Trophoblast cell (in vitro differentiated cells and primary cell): ENCODE data around the gene DAB1.

Experiments used
- DNase-seq, 2 donors: peaks; one replicate each; pipeline ENCODE4 v3.0.0-alpha.2; 2016
- H2AFZ ChIP-seq: 2 replicates; pipeline ENCODE4 v1.6.1; 2013; ENCODE audit warnings: low read length, moderate library complexity, mild to moderate bottlenecking; ENCODE audit not compliant: insufficient read depth, poor library complexity
- H2AK5ac ChIP-seq: 2 replicates; pipeline ENCODE4 v1.6.1; 2013; ENCODE audit warnings: mild to moderate bottlenecking, low read length
- H2BK120ac ChIP-seq: 2 replicates; pipeline ENCODE4 v1.6.1; 2013; ENCODE audit warnings: low read length, mild to moderate bottlenecking, moderate library complexity; ENCODE audit not compliant: insufficient read depth, poor library complexity
- H2BK12ac ChIP-seq: 2 replicates; pipeline ENCODE4 v1.6.1; 2013; ENCODE audit warnings: mild to moderate bottlenecking, low read length, moderate library complexity
- H2BK5ac ChIP-seq: 2 replicates; pipeline ENCODE4 v1.6.1; 2013; ENCODE audit warnings: low read length, low read depth, moderate library complexity, mild to moderate bottlenecking; ENCODE audit not compliant: poor library complexity
- H3K14ac ChIP-seq: 2 replicates; pipeline ENCODE4 v1.6.1; 2013; ENCODE audit warnings: mild to moderate bottlenecking, low read length
- H3K18ac ChIP-seq: 2 replicates; pipeline ENCODE4 v1.6.1; 2013; ENCODE audit warnings: mild to moderate bottlenecking, low read length
- H3K23ac ChIP-seq: 2 replicates; pipeline ENCODE4 v1.6.1; 2013; ENCODE audit warnings: low read length
- H3K27ac ChIP-seq: 2 replicates; pipeline ENCODE4 v1.5.1; 2013; ENCODE audit warnings: low read depth, mild to moderate bottlenecking, inconsistent platforms, low read length, moderate library complexity
- H3K27me3 ChIP-seq: 2 replicates; pipeline ENCODE4 v1.6.1; 2013; ENCODE audit warnings: inconsistent platforms, mild to moderate bottlenecking, low read length, moderate library complexity; ENCODE audit not compliant: insufficient read depth
- H3K36me3 ChIP-seq, 2 experiments: 1 replicate in 1 of 2; 2 replicates in 1 of 2; pipeline ENCODE4 v1.6.1; 2013; ENCODE audit warnings: low read length in 2 of 2, mild to moderate bottlenecking in 2 of 2, moderate library complexity in 1 of 2; ENCODE audit not compliant: insufficient read depth in 2 of 2, control insufficient read depth in 1 of 2
- H3K4ac ChIP-seq: 2 replicates; pipeline ENCODE4 v1.6.1; 2013; ENCODE audit warnings: low read depth, mild to moderate bottlenecking, low read length, moderate library complexity
- H3K4me1 ChIP-seq, 2 experiments: 1 replicate in 1 of 2; 2 replicates in 1 of 2; pipeline ENCODE4 v1.6.1; 2013; ENCODE audit warnings: low read length in 2 of 2, mild to moderate bottlenecking in 2 of 2, moderate library complexity in 1 of 2; ENCODE audit not compliant: insufficient read depth in 2 of 2, control insufficient read depth in 1 of 2
- H3K4me2 ChIP-seq: 2 replicates; pipeline ENCODE4 v1.6.1; 2013; ENCODE audit warnings: inconsistent platforms, mild to moderate bottlenecking, low read length, moderate library complexity
- H3K4me3 ChIP-seq: 2 replicates; pipeline ENCODE4 v1.5.1; 2013; ENCODE audit warnings: mild to moderate bottlenecking, low read depth, low read length, inconsistent platforms
- H3K79me1 ChIP-seq: one replicate; pipeline ENCODE4 v1.6.1; 2013; ENCODE audit warnings: low read length
- H3K79me2 ChIP-seq: 2 replicates; pipeline ENCODE4 v1.6.1; 2013; ENCODE audit warnings: low read length, mild to moderate bottlenecking; ENCODE audit not compliant: control insufficient read depth, insufficient read depth, poor library complexity
- H3K9ac ChIP-seq: 2 replicates; pipeline ENCODE4 v1.6.1; 2013; ENCODE audit warnings: mild to moderate bottlenecking, low read length
- H3K9me3 ChIP-seq: 2 replicates; pipeline ENCODE4 v1.6.1; 2013; ENCODE audit warnings: low read depth, mild to moderate bottlenecking, control low read depth, inconsistent platforms, low read length; ENCODE audit not compliant: insufficient read depth
- H4K12ac ChIP-seq: 2 replicates; pipeline ENCODE4 v1.6.1; 2013; ENCODE audit warnings: low read depth, mild to moderate bottlenecking, low read length, moderate library complexity
- H4K8ac ChIP-seq: 2 replicates; pipeline ENCODE4 v1.6.1; 2013; ENCODE audit warnings: low read depth, mild to moderate bottlenecking, low read length, moderate library complexity
- H4K91ac ChIP-seq: one replicate; pipeline ENCODE4 v1.6.1; 2013; ENCODE audit warnings: low read depth, mild to moderate bottlenecking, low read length, moderate library complexity
- WGBS: extraction: QIAGEN DNeasy Blood & Tissue Kit; methylation state at CpG from one replicate; pipeline ENCODE4 v1.1.7; 2013; ENCODE audit warnings: missing lambda C conversion rate; ENCODE audit not compliant: insufficient read length, insufficient coverage; ENCODE audit errors: extremely low coverage; 5-methylcytosine and 5-hydroxymethylcytosine counted together

Gene DAB1

GRCh38 chr1:56957931-56958330 lies 465.9 kb downstream of the DAB1 start:
- WGBS = no CpG with 5 or more reads among the region's 3 CpGs
- H3K9ac ChIP-seq = no peak overlapping the region
- no peak overlapping the region for H2BK120ac ChIP-seq
- no peak overlapping the region for H3K23ac ChIP-seq
- H3K36me3 ChIP-seq = no peaks in the 10 kb centered on the region
- no peak overlapping the region for H2BK5ac ChIP-seq
- no peak overlapping the region for H4K12ac ChIP-seq
- H3K18ac ChIP-seq = no peak overlapping the region
- no peak overlapping the region for H3K14ac ChIP-seq
- no peaks in the 10 kb centered on the region for H3K79me1 ChIP-seq
- no peak overlapping the region for H4K91ac ChIP-seq
- no peak overlapping the region for H3K4ac ChIP-seq
- peaks cover 2% of the 10 kb centered on the region for H3K9me3 ChIP-seq
- no peak overlapping the region for H4K8ac ChIP-seq
- H3K27me3 ChIP-seq = no peaks in the 10 kb centered on the region
- H2AK5ac ChIP-seq = no peak overlapping the region
- no peak overlapping the region for H3K4me2 ChIP-seq
- no peaks in the 10 kb centered on the region for H3K79me2 ChIP-seq
- H3K4me3 ChIP-seq = no peak overlapping the region
- peaks cover 2 to 6% of the 10 kb centered on the region in 2 experiments for H3K4me1 ChIP-seq
- no peak overlapping the region for H2AFZ ChIP-seq
- DNase-seq = no peak
- no peak overlapping the region for H3K27ac ChIP-seq
- H2BK12ac ChIP-seq = no peak overlapping the region

GRCh38 chr1:56954664-56955063 lies 469.2 kb downstream of the DAB1 start:
- Histone ChIP-seq H3K4ac (no peak overlapping the region), H3K4me3 (no peak overlapping the region), H3K23ac (no peak overlapping the region), H2BK120ac (no peak overlapping the region), H3K18ac (no peak overlapping the region), H3K4me2 (no peak overlapping the region), H4K8ac (no peak overlapping the region), H3K79me2 (no peaks in the 10 kb centered on the region), H2AK5ac (no peak overlapping the region), H4K91ac (no peak overlapping the region), H3K9ac (no peak overlapping the region), H3K14ac (no peak overlapping the region), H3K36me3 (no peaks in the 10 kb centered on the region), H2BK12ac (no peak overlapping the region), H4K12ac (no peak overlapping the region), H3K27me3 (no peaks in the 10 kb centered on the region), H2BK5ac (no peak overlapping the region), H3K4me1 (peaks cover 4 to 6% of the 10 kb centered on the region in 2 experiments), H2AFZ (no peak overlapping the region), H3K79me1 (no peaks in the 10 kb centered on the region), H3K9me3 (no peaks in the 10 kb centered on the region), H3K27ac (no peak overlapping the region)
- no CpG with 5 or more reads among the region's 1 CpG for WGBS
- DNase-seq = no peak

GRCh38 chr1:56953386-56953785 lies 470.5 kb downstream of the DAB1 start:
- no peaks in the 10 kb centered on the region for H3K79me2 ChIP-seq
- no peak overlapping the region for H3K27ac ChIP-seq
- no peak overlapping the region for H3K14ac ChIP-seq
- WGBS = no CpG with 5 or more reads among the region's 5 CpGs
- no peak for DNase-seq
- H3K4me2 ChIP-seq = no peak overlapping the region
- no peak overlapping the region for H4K8ac ChIP-seq
- no peak overlapping the region for H3K4me3 ChIP-seq
- no peak overlapping the region for H3K9ac ChIP-seq
- H3K4me1 ChIP-seq = peaks cover 2% of the 10 kb centered on the region in 2 experiments
- H2AFZ ChIP-seq = no peak overlapping the region
- no peak overlapping the region for H3K23ac ChIP-seq
- H2BK12ac ChIP-seq = no peak overlapping the region
- H3K9me3 ChIP-seq = no peaks in the 10 kb centered on the region
- no peak overlapping the region for H3K4ac ChIP-seq
- no peak overlapping the region for H4K91ac ChIP-seq
- H3K18ac ChIP-seq = no peak overlapping the region
- no peak overlapping the region for H2BK5ac ChIP-seq
- H4K12ac ChIP-seq = no peak overlapping the region
- H3K27me3 ChIP-seq = no peaks in the 10 kb centered on the region
- no peaks in the 10 kb centered on the region for H3K36me3 ChIP-seq
- H2BK120ac ChIP-seq = no peak overlapping the region
- no peaks in the 10 kb centered on the region for H3K79me1 ChIP-seq
- no peak overlapping the region for H2AK5ac ChIP-seq

GRCh38 chr1:56952501-56952900 lies 471.4 kb downstream of the DAB1 start:
- no peak overlapping the region for H4K91ac ChIP-seq
- H4K8ac ChIP-seq = no peak overlapping the region
- peaks cover 0 to 2% of the 10 kb centered on the region in 2 experiments for H3K4me1 ChIP-seq
- H3K9ac ChIP-seq = no peak overlapping the region
- H3K18ac ChIP-seq = no peak overlapping the region
- no peak overlapping the region for H2AK5ac ChIP-seq
- DNase-seq = no peak
- no peak overlapping the region for H3K14ac ChIP-seq
- H2AFZ ChIP-seq = no peak overlapping the region
- H2BK120ac ChIP-seq = no peak overlapping the region
- H3K27me3 ChIP-seq = no peaks in the 10 kb centered on the region
- H3K9me3 ChIP-seq = no peaks in the 10 kb centered on the region
- H3K4me2 ChIP-seq = no peak overlapping the region
- WGBS = no CpG with 5 or more reads among the region's 8 CpGs
- H3K23ac ChIP-seq = no peak overlapping the region
- H3K79me1 ChIP-seq = no peaks in the 10 kb centered on the region
- H4K12ac ChIP-seq = no peak overlapping the region
- H3K79me2 ChIP-seq = no peaks in the 10 kb centered on the region
- H3K4me3 ChIP-seq = no peak overlapping the region
- no peaks in the 10 kb centered on the region for H3K36me3 ChIP-seq
- H2BK12ac ChIP-seq = no peak overlapping the region
- H2BK5ac ChIP-seq = no peak overlapping the region
- H3K4ac ChIP-seq = no peak overlapping the region
- no peak overlapping the region for H3K27ac ChIP-seq
